Measurements from ENCODE around the gene RERE. TPM values are rescaled to one million over a fixed set of nuclear protein-coding genes. Genes with fewer than 3 reads are reported as not detected.

The RERE gene
- total and polyA plus RNA-seq, 12 donors, result 33.4 to 146 (median 72.7) TPM

DNA sequence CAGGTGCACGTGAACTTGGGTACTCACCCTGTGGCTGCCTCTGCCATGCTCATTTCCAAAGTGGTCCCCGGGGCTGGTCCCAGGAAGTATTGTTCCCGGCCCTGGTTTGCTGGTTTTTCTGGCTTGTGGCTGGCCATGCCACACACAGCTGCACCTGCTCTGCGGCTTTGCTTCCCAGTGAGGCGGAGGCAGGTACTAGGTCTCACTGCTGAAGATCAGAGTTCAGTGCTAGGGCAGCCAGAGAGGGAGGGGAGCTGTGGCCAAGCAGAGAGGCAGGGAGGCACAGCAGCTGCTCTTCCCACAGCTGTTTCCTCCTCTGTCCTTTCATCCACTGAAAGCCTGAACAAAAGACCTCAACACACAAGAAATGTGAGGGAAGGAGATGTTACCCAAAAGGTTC lies 30.6 kb upstream of the RERE start:
- WGBS, 4 donors, result 52 to 100% (median 68%) methylated on average over 2 to 5 of the region's 5 CpGs
- Histone ChIP-seq H3K4me1 (replicated peaks in 1 of 2) (peaks cover 0 to 4% of the 10 kb centered on the region in 2 donors), H3K36me3 (replicated peaks in 1 of 2) (no peaks in the 10 kb centered on the region), H3K27me3 (no peaks in the 10 kb centered on the region), H3K4me3 (no peak overlapping the region), H3K9me3 (replicated peaks in 1 of 3) (no peaks in the 10 kb centered on the region), H3K27ac (peak overlapping the region in 3 of 5 donors; percentile 43 to 80 (median 79))
- DNase-seq, result no peak
- intact Hi-C loops (cut with DNase I), result loop anchor here (10.0 kb wide), 3 partner anchors 113 to 283 kb away; no protein-coding TSS in a partner anchor
- TF ChIP-seq CTCF (IDR thresholded peaks at IDR 0.05), result no peak
- no peak for TF ChIP-seq POLR2A (IDR thresholded peaks at IDR 0.05)

DNA sequence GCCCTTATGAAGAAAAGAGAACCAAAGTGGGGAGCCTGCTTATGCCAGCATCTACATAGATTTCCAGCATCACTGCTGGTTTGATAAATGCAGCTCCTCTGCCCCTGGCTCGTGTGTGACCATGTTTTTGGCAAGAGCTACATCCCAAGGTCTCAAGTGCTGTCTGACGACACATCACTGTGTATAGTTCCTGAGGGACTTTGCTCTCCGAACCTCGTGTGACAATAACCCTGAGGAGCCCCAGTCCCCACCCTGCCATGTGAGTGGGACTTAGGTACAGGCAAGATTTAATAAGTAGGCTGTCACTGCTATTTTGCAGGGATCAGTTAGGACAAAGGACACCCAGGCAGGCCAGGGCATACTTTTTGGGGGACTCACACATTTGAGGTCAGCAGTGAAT lies 28.8 kb upstream of the RERE start:
- intact Hi-C loops (cut with DNase I), result loop anchor here (10.0 kb wide), 3 partner anchors 111 to 281 kb away; no protein-coding TSS in a partner anchor
- DNase-seq, result peak in 1 of 7 donors; percentile 25
- no peak for TF ChIP-seq POLR2A (IDR thresholded peaks at IDR 0.05)
- no peak for TF ChIP-seq CTCF (IDR thresholded peaks at IDR 0.05)

GRCh38 chr1:8845104-8846097 lies 28.0 kb upstream of the RERE start:
- whole genome bisulfite sequencing, 4 donors, result 88 to 93% (median 91%) methylated on average over 21 of the region's 21 CpGs
- Histone ChIP-seq H3K4me3 (no peak overlapping the region), H3K27me3 (no peaks in the 10 kb centered on the region), H3K36me3 (replicated peaks in 1 of 2) (no peaks in the 10 kb centered on the region), H3K4me1 (replicated peaks in 1 of 2) (peaks cover 0 to 4% of the 10 kb centered on the region in 2 donors), H3K9me3 (replicated peaks in 1 of 3) (no peaks in the 10 kb centered on the region), H3K27ac (no peak overlapping the region)
- TF ChIP-seq POLR2A (IDR thresholded peaks at IDR 0.05) (no peak), CTCF (IDR thresholded peaks at IDR 0.05) (no peak)
- DNase-seq, result no peak
- intact Hi-C loops (cut with DNase I), result loop anchor here (10.0 kb wide), 3 partner anchors 111 to 281 kb away; no protein-coding TSS in a partner anchor

More for the DNA sequence above, 28.8 kb upstream of the RERE start:
- H3K9me3 ChIP-seq (replicated peaks in 1 of 3), result no peaks in the 10 kb centered on the region
- no peak overlapping the region for H3K4me3 ChIP-seq
- no peaks in the 10 kb centered on the region for H3K27me3 ChIP-seq
- no peaks in the 10 kb centered on the region for H3K36me3 ChIP-seq (replicated peaks in 1 of 2)
- H3K27ac ChIP-seq, result no peak overlapping the region
- 36 to 49% (median 37%) methylated on average over 4 of the region's 4 CpGs for WGBS, 4 donors
- H3K4me1 ChIP-seq (replicated peaks in 1 of 2), result peaks cover 0 to 4% of the 10 kb centered on the region in 2 donors

GRCh38 chr1:8844501-8845006 lies 27.1 kb upstream of the RERE start:
- H3K4me3 ChIP-seq, result no peak overlapping the region
- 59 to 63% (median 62%) methylated on average over 5 to 7 of the region's 7 CpGs for WGBS, 4 donors
- H3K27me3 ChIP-seq, result no peaks in the 10 kb centered on the region
- TF ChIP-seq CTCF (IDR thresholded peaks at IDR 0.05) (no peak), POLR2A (IDR thresholded peaks at IDR 0.05) (no peak)
- no peak for DNase-seq
- H3K4me1 ChIP-seq (replicated peaks in 1 of 2), result peaks cover 0 to 4% of the 10 kb centered on the region in 2 donors
- no peak overlapping the region for H3K27ac ChIP-seq
- intact Hi-C loops (cut with DNase I), result loop anchor here (10.0 kb wide), 3 partner anchors 110 to 280 kb away; no protein-coding TSS in a partner anchor
- H3K9me3 ChIP-seq (replicated peaks in 1 of 3), result no peaks in the 10 kb centered on the region
- H3K36me3 ChIP-seq (replicated peaks in 1 of 2), result no peaks in the 10 kb centered on the region

Data from adrenal gland (tissue), 12 donors.